IMR-90 (cell line): ENCODE results near the gene GPC6. TPM values are rescaled to one million over a fixed set of nuclear protein-coding genes. Genes with fewer than 3 reads are reported as not detected.

Experiments used
- ATAC-seq: fragments of 200-7000 bp; cut with Tn5 transposase; 2 replicates; pipeline ENCODE4 v1.9.1; 2020; ENCODE audit warnings: low read depth, mild to moderate bottlenecking, moderate library complexity
- BruUV-seq: library from RNA; stranded (reverse); fragments of 400-500 nt; replicated peaks from 2 replicates; lab custom pipeline; 2021; lab: Mats Ljungman, UMichigan
- CTCF ChIA-PET: fragments of 300-600 bp; formaldehyde crosslinking; extraction: SDS; loops from one replicate; lab custom pipeline; 2021; ENCODE audit warnings: antibody characterized with exemption; lab: Yijun Ruan, JAX
- POLR2A ChIA-PET: fragments of 300-600 bp; sonication (Branson Sonifier 250); formaldehyde crosslinking; loops from one replicate; lab custom pipeline; 2022; ENCODE audit warnings: antibody characterized with exemption; ENCODE audit not compliant: unreplicated experiment; lab: Charles Lee
- DNase-seq: peaks from one replicate; pipeline ENCODE4 v3.0.0; 2013
- H2AFZ ChIP-seq: replicated peaks from 2 replicates; pipeline ENCODE3; 2013; ENCODE audit warnings: low read length, mild to moderate bottlenecking; ENCODE audit not compliant: poor library complexity
- H2AK5ac ChIP-seq: 2 replicates; pipeline ENCODE4 v1.6.1; 2013; ENCODE audit warnings: low read depth, low read length, inconsistent platforms
- H2AK9ac ChIP-seq: replicated peaks from 2 replicates; pipeline ENCODE3; 2013; ENCODE audit warnings: mild to moderate bottlenecking, low read depth, low read length, moderate library complexity; ENCODE audit not compliant: poor library complexity
- H2BK120ac ChIP-seq: 2 replicates; pipeline ENCODE4 v1.6.1; 2013; ENCODE audit warnings: low read depth, low read length, inconsistent platforms
- H2BK15ac ChIP-seq: 3 replicates; pipeline ENCODE4 v1.6.1; 2013; ENCODE audit warnings: low read depth, low read length, inconsistent platforms
- H2BK20ac ChIP-seq: 2 replicates; pipeline ENCODE4 v1.6.1; 2013; ENCODE audit warnings: low read depth, mild to moderate bottlenecking, inconsistent platforms, low read length, moderate library complexity
- H2BK5ac ChIP-seq: 2 replicates; pipeline ENCODE4 v1.6.1; 2013; ENCODE audit warnings: mild to moderate bottlenecking, low read depth, low read length, inconsistent platforms; ENCODE audit not compliant: poor library complexity, severe bottlenecking
- H3K14ac ChIP-seq: replicated peaks from 2 replicates; pipeline ENCODE4 v1.6.1; 2013; ENCODE audit warnings: low read depth, low read length, inconsistent platforms
- H3K18ac ChIP-seq: 2 replicates; pipeline ENCODE4 v1.6.1; 2013; ENCODE audit warnings: low read depth, low read length, control low read depth
- H3K23ac ChIP-seq: 2 replicates; pipeline ENCODE4 v1.6.1; 2013; ENCODE audit warnings: low read depth, low read length, inconsistent platforms
- H3K27ac ChIP-seq: 2 replicates; pipeline ENCODE4 v1.5.1; 2013; ENCODE audit warnings: mild to moderate bottlenecking, control low read depth, low read length; ENCODE audit not compliant: insufficient read depth
- H3K27me3 ChIP-seq: 2 replicates; pipeline ENCODE4 v1.6.1; 2013; ENCODE audit warnings: low read length; ENCODE audit not compliant: control insufficient read depth, insufficient read depth
- H3K36me3 ChIP-seq: 2 replicates; pipeline ENCODE4 v1.6.1; 2013; ENCODE audit warnings: low read length, mixed read lengths; ENCODE audit not compliant: control insufficient read depth, insufficient read depth
- H3K4ac ChIP-seq: 2 replicates; pipeline ENCODE4 v1.6.1; 2013; ENCODE audit warnings: low read depth, low read length, inconsistent platforms
- H3K4me1 ChIP-seq: 2 replicates; pipeline ENCODE4 v1.6.1; 2013; ENCODE audit warnings: low read length, mixed read lengths; ENCODE audit not compliant: control insufficient read depth, insufficient read depth
- H3K4me2 ChIP-seq: 2 replicates; pipeline ENCODE4 v1.6.1; 2013; ENCODE audit warnings: low read depth, mild to moderate bottlenecking, control low read depth, low read length, moderate library complexity
- H3K4me3 ChIP-seq: 2 replicates; pipeline ENCODE4 v1.5.1; 2013; ENCODE audit warnings: low read depth, mild to moderate bottlenecking, control low read depth, low read length, moderate library complexity; ENCODE audit not compliant: insufficient read depth
- H3K56ac ChIP-seq: 2 replicates; pipeline ENCODE4 v1.6.1; 2013; ENCODE audit warnings: low read length, inconsistent platforms; ENCODE audit not compliant: insufficient read depth; ENCODE audit errors: extremely low read depth
- H3K79me1 ChIP-seq, 2 experiments: 2 replicates each; pipeline ENCODE4 v1.6.1; 2013; ENCODE audit warnings: low read length in 2 of 2, inconsistent platforms in 1 of 2, low read depth in 1 of 2
- H3K9ac ChIP-seq: 2 replicates; pipeline ENCODE4 v1.6.1; 2013; ENCODE audit warnings: low read depth, low read length, control low read depth
- H3K9me1 ChIP-seq: 2 replicates; pipeline ENCODE4 v1.6.1; 2013; ENCODE audit warnings: low read length, inconsistent platforms; ENCODE audit not compliant: insufficient read depth
- H3K9me3 ChIP-seq: 2 replicates; pipeline ENCODE4 v1.6.1; 2013; ENCODE audit warnings: low read length; ENCODE audit not compliant: control insufficient read depth, insufficient read depth
- H4K20me1 ChIP-seq: 2 replicates; pipeline ENCODE4 v1.6.1; 2013; ENCODE audit warnings: low read length, inconsistent platforms; ENCODE audit not compliant: insufficient read depth
- H4K5ac ChIP-seq: 2 replicates; pipeline ENCODE4 v1.6.1; 2013; ENCODE audit warnings: mild to moderate bottlenecking, low read depth, low read length, control low read depth
- H4K8ac ChIP-seq, 2 experiments: 2 replicates each; pipeline ENCODE4 v1.6.1; 2013; ENCODE audit warnings: low read depth in 2 of 2, low read length in 2 of 2, control low read depth in 1 of 2, inconsistent platforms in 1 of 2
- H4K91ac ChIP-seq: 2 replicates; pipeline ENCODE4 v1.6.1; 2013; ENCODE audit warnings: low read depth, low read length, inconsistent platforms; ENCODE audit not compliant: insufficient read depth
- BHLHE40 ChIP-seq: fragments of 150-350 bp; IDR thresholded peaks from 2 replicates; pipeline ENCODE4 v1.6.1; 2016; ENCODE audit warnings: mild to moderate bottlenecking, low read depth, low read length
- CEBPB ChIP-seq: IDR thresholded peaks from 2 replicates; pipeline ENCODE4 v1.6.1; 2012; ENCODE audit warnings: low read depth, low read length, improper control_type of control experiment
- CHD1 ChIP-seq: IDR thresholded peaks from 2 replicates; pipeline ENCODE4 v1.6.1; 2012; ENCODE audit warnings: low read depth, low read length, improper control_type of control experiment
- ELK1 ChIP-seq: fragments of 150-350 bp; IDR thresholded peaks from 2 replicates; pipeline ENCODE4 v1.6.1; 2016; ENCODE audit warnings: low read depth, mild to moderate bottlenecking, low read length, moderate library complexity, borderline replicate concordance
- FOS ChIP-seq: fragments of 150-350 bp; IDR thresholded peaks from 2 replicates; pipeline ENCODE4 v1.6.1; 2016; ENCODE audit warnings: low read depth, low read length
- MAFK ChIP-seq: IDR thresholded peaks from 2 replicates; pipeline ENCODE4 v1.6.1; 2012; ENCODE audit warnings: low read depth, low read length, improper control_type of control experiment
- MAZ ChIP-seq: IDR thresholded peaks from 2 replicates; pipeline ENCODE4 v1.6.1; 2012; ENCODE audit warnings: low read depth, mild to moderate bottlenecking, low read length, improper control_type of control experiment, moderate library complexity, borderline replicate concordance
- NFE2L2 ChIP-seq: fragments of 150-350 bp; IDR thresholded peaks from 2 replicates; pipeline ENCODE4 v1.6.1; 2016; ENCODE audit warnings: low read depth, mild to moderate bottlenecking, low read length
- POLR2A ChIP-seq: IDR thresholded peaks from 2 replicates; pipeline ENCODE4 v1.6.1; 2012; ENCODE audit warnings: mild to moderate bottlenecking, low read depth, low read length
- RAD21 ChIP-seq: IDR thresholded peaks from 2 replicates; pipeline ENCODE4 v1.6.1; 2012; ENCODE audit warnings: low read length, improper control_type of control experiment
- RCOR1 ChIP-seq: IDR thresholded peaks from 2 replicates; pipeline ENCODE4 v1.6.1; 2012; ENCODE audit warnings: mild to moderate bottlenecking, low read length, improper control_type of control experiment; ENCODE audit not compliant: insufficient replicate concordance
- RFX5 ChIP-seq: IDR thresholded peaks from 2 replicates; pipeline ENCODE4 v1.8.0; 2012; ENCODE audit warnings: low read depth, mild to moderate bottlenecking, low read length, moderate library complexity
- SMC3 ChIP-seq: fragments of 150-350 bp; IDR thresholded peaks from 2 replicates; pipeline ENCODE4 v1.6.1; 2016; ENCODE audit warnings: low read depth, mild to moderate bottlenecking, antibody characterized with exemption, low read length, moderate library complexity
- USF2 ChIP-seq: fragments of 150-350 bp; IDR thresholded peaks from 2 replicates; pipeline ENCODE4 v1.6.1; 2017; ENCODE audit warnings: mild to moderate bottlenecking, antibody characterized with exemption, low read length, low read depth
- WGBS, 2 experiments: methylation state at CpG; one replicate each; pipeline versions ENCODE4 v1.1.5 to v1.1.7; 2013; ENCODE audit warnings: missing lambda C conversion rate in 2 of 2; ENCODE audit not compliant: insufficient read length in 1 of 2; ENCODE audit errors: extremely low coverage in 2 of 2; 5-methylcytosine and 5-hydroxymethylcytosine counted together
- dilution Hi-C: fragments of 300-500 bp; cut with HindIII; formaldehyde crosslinking; loops from one replicate; pipeline ENCODE4 v1.14.3; 2018; ENCODE audit warnings: low sequenced_read_pairs; ENCODE audit not compliant: unreplicated experiment
- in situ Hi-C: fragments of 300-500 bp; cut with MboI; formaldehyde crosslinking; loops from 3 replicates; pipeline ENCODE4 v1.14.3; 2019; ENCODE audit warnings: low sequenced_read_pairs, inconsistent platforms, mixed read lengths
- intact Hi-C: fragments of 100-400 bp; cut with micrococcal nuclease; formaldehyde crosslinking; loops from 2 replicates; pipeline ENCODE4 v1.10.0; 2022
- polyA plus RNA-seq, 3 experiments: library from polyadenylated mRNA; depleted of rRNA; stranded (reverse); fragments of >200 nt; gene quantifications; 2 replicates each; pipeline ENCODE4 v1.2.3, GENCODE V29; 2012; ENCODE audit warnings: low replicate concordance in 1 of 3
- total RNA-seq: library from RNA; depleted of rRNA; stranded (reverse); fragments of >200 nt; gene quantifications from 2 replicates; pipeline ENCODE4 v1.2.3, GENCODE V29; 2012

GPC6 gene
- total and polyA plus RNA-seq, 2 of the 4 experiments (the other 2 are of a cell fraction), result 14.9 to 39.4 TPM

- dilution Hi-C loops (no loop called here), in situ Hi-C loops (no loop called here), intact Hi-C loops (no loop called here)
- no peak for TF ChIP-seq ELK1
- TF ChIP-seq RCOR1, result no peak
- no peak for TF ChIP-seq FOS
- no peak for TF ChIP-seq CHD1
- no peak for TF ChIP-seq RFX5
- TF ChIP-seq USF2, result no peak
- no peak for TF ChIP-seq POLR2A
- no peak for TF ChIP-seq SMC3
- no peak for TF ChIP-seq RAD21
- no peak for TF ChIP-seq MAFK
- no peak for TF ChIP-seq CEBPB
- TF ChIP-seq MAZ, result no peak
- TF ChIP-seq BHLHE40, result no peak
- TF ChIP-seq NFE2L2, result no peak
- Histone ChIP-seq H3K23ac (no peak overlapping the region), H4K8ac (no peak overlapping the region), H3K27me3 (no peaks in the 10 kb centered on the region), H3K36me3 (no peaks in the 10 kb centered on the region), H3K14ac (no peak overlapping the region), H3K9me3 (no peaks in the 10 kb centered on the region), H3K9me1 (no peaks in the 10 kb centered on the region; the same call in 1 of the 2 replicates), H3K79me1 (no peaks in the 10 kb centered on the region), H3K4me3 (no peak overlapping the region), H2AK5ac (no peak overlapping the region), H3K18ac (no peak overlapping the region), H3K4me2 (no peak overlapping the region), H2BK20ac (no peak overlapping the region), H4K91ac (no peak overlapping the region), H4K5ac (no peak overlapping the region), H2BK120ac (no peak overlapping the region), H3K9ac (no peak overlapping the region), H4K20me1 (no peaks in the 10 kb centered on the region), H2AFZ (no peak overlapping the region), H3K4ac (no peak overlapping the region), H3K27ac (no peak overlapping the region), H2BK15ac (no peak overlapping the region), H3K56ac (no peak overlapping the region), H2AK9ac (no peak overlapping the region), H3K4me1 (peaks cover 3% of the 10 kb centered on the region; the same call in 1 of the 2 replicates), H2BK5ac (no peak overlapping the region)
- no CpG with 5 or more reads among the region's 1 CpG for WGBS, 2 experiments
- no peak for DNase-seq
- no peak for ATAC-seq
- BruUV-seq, result no TSS peak
- CTCF ChIA-PET, result no interaction called here
- POLR2A ChIA-PET, result no interaction called here
Measured at GRCh38 chr13:94175076-94175475, 948.5 kb downstream of the GPC6 start.
